ENCODE data around the gene SFSWAP.
"Not testable (repeated sequence)": the region's sequence is repeated elsewhere in the genome, so short reads cannot be mapped to it uniquely, and the experiment has no call there.

Gene SFSWAP

DNA sequence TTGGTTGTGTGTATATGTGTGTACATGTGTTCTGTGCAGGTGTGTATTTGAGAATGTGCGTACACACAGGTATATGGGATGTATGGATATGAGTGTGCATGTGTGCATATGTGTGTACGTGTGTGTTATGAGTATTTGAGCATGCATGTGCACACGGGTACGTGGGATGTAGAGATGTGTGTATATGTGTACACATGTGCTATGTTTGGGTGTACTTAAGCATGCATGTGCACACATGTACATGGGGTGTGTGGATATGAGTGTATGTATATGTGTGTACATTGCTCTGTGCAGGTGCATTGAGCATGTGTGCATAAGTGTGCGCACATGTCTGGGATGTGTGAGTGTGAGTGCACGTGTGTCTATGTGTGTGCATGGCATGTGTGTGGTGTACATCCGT lies 34.3 kb upstream of the SFSWAP start:
- no peak for TF ChIP-seq BACH2 (CRISPR knock-in tag; IDR thresholded peaks at IDR 0.05; ENCODE audit: borderline replicate concordance)
- no peak for TF ChIP-seq SNAI2 (CRISPR knock-in tag; IDR thresholded peaks at IDR 0.05)
- TF ChIP-seq ISL1 (CRISPR knock-in tag; IDR thresholded peaks at IDR 0.05), result no peak
- TF ChIP-seq ZNF8 (CRISPR knock-in tag; IDR thresholded peaks at IDR 0.05), result no peak
- no peak for TF ChIP-seq TCF4 (CRISPR knock-in tag; IDR thresholded peaks at IDR 0.05; ENCODE audit: borderline replicate concordance)
- TF ChIP-seq, protein P1, sequence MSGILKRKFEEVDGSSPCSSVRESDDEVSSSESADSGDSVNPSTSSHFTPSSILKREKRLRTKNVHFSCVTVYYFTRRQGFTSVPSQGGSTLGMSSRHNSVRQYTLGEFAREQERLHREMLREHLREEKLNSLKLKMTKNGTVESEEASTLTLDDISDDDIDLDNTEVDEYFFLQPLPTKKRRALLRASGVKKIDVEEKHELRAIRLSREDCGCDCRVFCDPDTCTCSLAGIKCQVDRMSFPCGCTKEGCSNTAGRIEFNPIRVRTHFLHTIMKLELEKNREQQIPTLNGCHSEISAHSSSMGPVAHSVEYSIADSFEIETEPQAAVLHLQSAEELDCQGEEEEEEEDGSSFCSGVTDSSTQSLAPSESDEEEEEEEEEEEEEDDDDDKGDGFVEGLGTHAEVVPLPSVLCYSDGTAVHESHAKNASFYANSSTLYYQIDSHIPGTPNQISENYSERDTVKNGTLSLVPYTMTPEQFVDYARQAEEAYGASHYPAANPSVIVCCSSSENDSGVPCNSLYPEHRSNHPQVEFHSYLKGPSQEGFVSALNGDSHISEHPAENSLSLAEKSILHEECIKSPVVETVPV (CRISPR knock-in tag; IDR thresholded peaks at IDR 0.05), result no peak
- TF ChIP-seq ZFP30 (CRISPR knock-in tag; IDR thresholded peaks at IDR 0.05), result no peak
- no peak for TF ChIP-seq TOX (CRISPR knock-in tag; IDR thresholded peaks at IDR 0.05; ENCODE audit: borderline replicate concordance)
- no peak for TF ChIP-seq ZNF565 (CRISPR knock-in tag; conservative IDR thresholded peaks at IDR 0.05; ENCODE audit: low read depth)
- no peak for TF ChIP-seq CSDC2 (CRISPR knock-in tag; IDR thresholded peaks at IDR 0.05)
- no peak for TF ChIP-seq OSR1 (CRISPR knock-in tag; IDR thresholded peaks at IDR 0.05)
- no peak for TF ChIP-seq ZC3H10 (CRISPR knock-in tag; IDR thresholded peaks at IDR 0.05)
- TF ChIP-seq GLIS3 (CRISPR knock-in tag; IDR thresholded peaks at IDR 0.05), result no peak
- ATAC-seq, result no peak

DNA sequence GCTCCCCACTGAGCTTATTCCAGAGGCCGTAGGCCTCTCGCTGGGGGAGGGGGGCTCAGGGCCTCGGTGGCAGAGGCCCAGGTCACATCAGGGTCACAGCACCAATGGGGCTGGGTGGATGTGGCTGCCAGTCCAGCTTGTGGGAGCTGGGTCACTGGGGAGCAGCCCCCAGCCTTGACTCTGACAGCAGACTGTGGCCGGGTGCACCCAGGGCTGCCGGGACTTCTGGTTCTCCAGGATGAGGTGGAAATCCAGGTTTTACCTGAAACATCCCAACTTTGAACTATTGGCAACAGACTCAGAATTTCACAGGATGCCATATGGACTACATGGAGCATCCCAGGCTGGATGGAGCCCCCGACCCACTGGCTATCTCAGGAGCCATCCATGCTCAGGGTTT lies 33.8 kb upstream of the SFSWAP start:
- not testable (repeated sequence) for ATAC-seq

DNA sequence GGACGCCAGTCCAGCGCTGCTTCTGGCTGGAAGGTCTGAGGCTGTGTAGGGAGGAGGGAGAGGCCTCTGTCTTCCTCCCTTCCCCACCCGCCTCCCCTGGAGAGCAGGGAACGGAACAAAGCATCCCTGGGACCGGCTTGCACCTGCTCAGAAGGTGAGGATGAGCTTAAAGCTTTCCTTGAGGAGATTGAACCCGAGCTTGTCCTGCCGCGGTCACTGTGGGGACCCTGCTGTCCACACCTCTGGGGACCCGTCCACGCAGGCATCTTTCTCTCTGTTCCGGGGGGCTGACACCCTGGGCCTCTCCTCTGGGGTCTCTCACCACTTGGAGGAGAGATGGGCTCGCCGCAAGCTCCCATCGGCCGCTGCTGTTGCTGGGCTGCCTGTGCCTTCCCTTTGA lies 33.2 kb upstream of the SFSWAP start:
- TF ChIP-seq ZFP30 (CRISPR knock-in tag; IDR thresholded peaks at IDR 0.05) (no peak), ARNTL (CRISPR knock-in tag; IDR thresholded peaks at IDR 0.05; ENCODE audit: borderline replicate concordance, low read depth) (no peak)
- TF ChIP-seq, protein P2, sequence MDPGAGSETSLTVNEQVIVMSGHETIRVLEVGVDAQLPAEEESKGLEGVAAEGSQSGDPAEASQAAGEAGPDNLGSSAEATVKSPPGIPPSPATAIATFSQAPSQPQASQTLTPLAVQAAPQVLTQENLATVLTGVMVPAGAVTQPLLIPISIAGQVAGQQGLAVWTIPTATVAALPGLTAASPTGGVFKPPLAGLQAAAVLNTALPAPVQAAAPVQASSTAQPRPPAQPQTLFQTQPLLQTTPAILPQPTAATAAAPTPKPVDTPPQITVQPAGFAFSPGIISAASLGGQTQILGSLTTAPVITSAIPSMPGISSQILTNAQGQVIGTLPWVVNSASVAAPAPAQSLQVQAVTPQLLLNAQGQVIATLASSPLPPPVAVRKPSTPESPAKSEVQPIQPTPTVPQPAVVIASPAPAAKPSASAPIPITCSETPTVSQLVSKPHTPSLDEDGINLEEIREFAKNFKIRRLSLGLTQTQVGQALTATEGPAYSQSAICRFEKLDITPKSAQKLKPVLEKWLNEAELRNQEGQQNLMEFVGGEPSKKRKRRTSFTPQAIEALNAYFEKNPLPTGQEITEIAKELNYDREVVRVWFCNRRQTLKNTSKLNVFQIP (CRISPR knock-in tag; IDR thresholded peaks at IDR 0.05; ENCODE audit: borderline replicate concordance, low read depth), result no peak
- no peak for ATAC-seq

DNA sequence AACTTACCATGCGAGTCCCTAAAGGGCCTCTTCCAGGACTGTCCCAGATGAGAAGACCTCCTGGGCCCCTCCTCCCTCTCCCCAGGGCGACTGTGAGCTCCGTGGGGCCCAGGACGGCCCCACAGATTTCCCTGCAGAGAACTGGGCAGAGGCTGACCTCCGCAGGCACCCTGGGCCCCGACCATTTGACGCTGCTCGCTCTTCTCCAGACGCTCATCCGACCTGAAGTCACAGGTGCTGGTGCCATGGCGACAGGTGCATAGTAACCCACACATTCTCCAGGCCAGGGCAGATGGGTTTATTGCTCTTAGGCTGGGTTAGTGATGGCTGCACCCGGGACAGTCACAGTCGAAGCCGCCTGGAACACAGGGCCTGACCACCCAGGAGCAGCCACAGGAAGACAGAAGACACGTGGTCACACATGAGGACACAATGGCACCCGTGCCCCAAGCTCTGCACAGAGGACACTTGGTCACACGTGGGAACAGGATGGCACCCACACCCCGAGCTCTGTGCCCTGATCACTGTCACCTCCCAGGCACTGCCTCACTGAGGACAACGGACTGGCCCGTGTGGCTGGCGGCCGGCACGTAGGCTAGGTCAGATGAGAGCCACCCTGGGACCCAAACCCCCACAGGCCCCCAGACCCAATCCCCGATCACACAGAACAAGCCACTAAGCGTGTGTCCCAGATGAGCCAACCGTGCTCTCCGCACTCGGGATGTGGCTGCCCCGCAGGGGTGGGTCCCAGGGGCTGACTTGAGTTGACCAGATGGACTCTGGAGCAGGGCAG lies 32.3 kb upstream of the SFSWAP start:
- not testable (repeated sequence) for ATAC-seq

DNA sequence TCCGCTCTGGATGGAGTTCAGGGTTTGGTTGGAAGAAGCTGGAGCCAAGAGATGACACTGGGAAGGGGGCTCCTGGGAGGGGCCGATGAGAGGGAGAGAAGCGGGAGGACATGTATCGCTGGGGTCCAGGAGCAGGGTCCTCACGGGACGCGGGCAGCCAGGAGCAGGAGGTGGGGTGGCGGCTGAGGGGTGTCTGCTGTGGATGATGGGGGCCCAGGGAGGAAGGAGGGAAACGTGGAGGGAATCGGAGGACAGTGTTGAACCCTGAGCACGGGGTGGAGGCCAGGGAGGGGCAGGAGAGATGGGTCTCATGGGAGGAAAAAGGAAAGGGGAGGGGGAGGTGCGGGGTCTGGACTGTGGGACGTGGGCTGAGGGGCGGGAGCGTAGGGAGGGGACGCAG lies 31.7 kb upstream of the SFSWAP start:
- ATAC-seq, result not testable (repeated sequence)

DNA sequence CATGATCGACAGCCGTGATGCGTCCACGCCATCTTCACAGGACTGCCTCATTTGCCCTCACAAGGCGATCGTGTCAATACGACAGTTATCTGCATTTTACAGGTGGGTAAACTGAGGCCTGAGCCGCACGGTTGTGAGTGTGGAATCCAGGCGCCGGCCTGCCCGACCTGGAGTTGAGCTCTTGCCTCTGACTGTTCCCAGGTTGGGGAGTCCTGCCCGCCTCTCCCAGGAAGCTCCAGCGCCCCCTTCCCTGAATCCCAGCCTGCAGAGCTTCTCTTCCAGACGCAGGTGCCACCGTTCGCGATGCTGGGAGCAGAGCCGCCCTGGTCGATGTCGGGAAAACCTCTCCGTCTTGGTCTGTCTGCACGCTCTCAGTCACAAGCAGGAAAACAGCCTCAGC lies 31.1 kb upstream of the SFSWAP start:
- not testable (repeated sequence) for ATAC-seq

DNA sequence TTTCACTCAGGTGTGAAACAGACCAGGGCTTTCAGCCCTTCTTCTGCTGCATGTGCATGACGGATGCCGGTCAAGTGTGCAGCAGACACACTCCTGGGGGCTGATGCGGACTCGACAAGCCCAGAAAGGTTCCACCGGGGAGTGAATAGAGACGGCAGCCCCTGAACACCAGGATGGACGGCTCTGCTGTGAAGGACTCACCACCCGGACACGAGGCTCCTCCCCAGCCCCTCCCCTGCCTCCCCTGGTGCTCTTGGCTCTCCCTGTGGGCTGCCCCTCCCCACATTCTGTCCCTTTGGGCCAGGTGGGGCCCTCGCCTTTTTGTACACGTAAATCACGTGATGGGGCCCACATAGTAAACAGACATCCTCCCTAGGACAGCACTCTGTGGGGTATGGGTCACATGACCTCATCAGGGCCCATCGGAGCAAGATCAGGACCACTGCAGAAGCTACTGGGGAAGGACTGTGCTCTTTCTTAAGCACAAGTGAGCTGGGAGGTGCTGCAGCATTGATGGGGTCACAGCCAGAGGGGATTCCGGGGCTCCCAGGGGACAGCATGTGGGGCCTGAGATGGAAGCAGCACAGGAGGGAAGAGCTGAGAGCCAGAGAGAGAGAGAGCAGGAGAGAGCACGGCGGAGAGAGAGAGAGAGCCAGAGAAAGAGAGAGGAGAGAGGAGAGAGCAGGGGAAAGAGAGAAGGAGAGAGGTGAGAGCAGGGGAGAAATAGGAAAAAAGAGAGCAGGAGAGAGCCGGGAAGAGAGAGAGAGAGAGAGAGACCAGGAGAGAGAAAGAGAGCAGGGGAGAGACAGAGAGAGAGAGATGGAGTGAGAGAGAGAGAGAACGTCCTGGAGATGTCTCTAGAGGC lies 30.3 kb upstream of the SFSWAP start:
- ATAC-seq, result not testable (repeated sequence)

DNA sequence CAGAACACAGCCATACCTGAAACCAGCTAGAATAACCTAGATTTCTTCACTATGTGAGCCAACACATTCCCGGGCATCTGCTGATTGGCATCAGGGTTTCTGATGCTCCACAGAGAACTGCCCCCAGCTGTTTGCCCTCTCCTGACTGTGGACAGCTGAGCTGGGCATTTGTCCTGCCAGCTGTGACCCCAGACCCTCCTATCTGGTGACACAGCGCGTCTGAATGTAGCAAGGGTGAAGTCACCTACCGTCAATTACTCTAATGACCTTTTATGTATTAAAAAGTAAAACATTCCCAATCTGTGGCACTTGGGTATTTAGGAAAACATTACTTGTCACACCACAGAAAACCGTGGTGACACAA lies 29.7 kb upstream of the SFSWAP start:
- no peak for ATAC-seq
- TF ChIP-seq, protein P3, sequence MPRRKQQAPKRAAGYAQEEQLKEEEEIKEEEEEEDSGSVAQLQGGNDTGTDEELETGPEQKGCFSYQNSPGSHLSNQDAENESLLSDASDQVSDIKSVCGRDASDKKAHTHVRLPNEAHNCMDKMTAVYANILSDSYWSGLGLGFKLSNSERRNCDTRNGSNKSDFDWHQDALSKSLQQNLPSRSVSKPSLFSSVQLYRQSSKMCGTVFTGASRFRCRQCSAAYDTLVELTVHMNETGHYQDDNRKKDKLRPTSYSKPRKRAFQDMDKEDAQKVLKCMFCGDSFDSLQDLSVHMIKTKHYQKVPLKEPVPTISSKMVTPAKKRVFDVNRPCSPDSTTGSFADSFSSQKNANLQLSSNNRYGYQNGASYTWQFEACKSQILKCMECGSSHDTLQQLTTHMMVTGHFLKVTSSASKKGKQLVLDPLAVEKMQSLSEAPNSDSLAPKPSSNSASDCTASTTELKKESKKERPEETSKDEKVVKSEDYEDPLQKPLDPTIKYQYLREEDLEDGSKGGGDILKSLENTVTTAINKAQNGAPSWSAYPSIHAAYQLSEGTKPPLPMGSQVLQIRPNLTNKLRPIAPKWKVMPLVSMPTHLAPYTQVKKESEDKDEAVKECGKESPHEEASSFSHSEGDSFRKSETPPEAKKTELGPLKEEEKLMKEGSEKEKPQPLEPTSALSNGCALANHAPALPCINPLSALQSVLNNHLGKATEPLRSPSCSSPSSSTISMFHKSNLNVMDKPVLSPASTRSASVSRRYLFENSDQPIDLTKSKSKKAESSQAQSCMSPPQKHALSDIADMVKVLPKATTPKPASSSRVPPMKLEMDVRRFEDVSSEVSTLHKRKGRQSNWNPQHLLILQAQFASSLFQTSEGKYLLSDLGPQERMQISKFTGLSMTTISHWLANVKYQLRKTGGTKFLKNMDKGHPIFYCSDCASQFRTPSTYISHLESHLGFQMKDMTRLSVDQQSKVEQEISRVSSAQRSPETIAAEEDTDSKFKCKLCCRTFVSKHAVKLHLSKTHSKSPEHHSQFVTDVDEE (CRISPR knock-in tag; IDR thresholded peaks at IDR 0.05), result no peak
- TF ChIP-seq SNAI2 (CRISPR knock-in tag; IDR thresholded peaks at IDR 0.05), result no peak
- TF ChIP-seq, protein P4, sequence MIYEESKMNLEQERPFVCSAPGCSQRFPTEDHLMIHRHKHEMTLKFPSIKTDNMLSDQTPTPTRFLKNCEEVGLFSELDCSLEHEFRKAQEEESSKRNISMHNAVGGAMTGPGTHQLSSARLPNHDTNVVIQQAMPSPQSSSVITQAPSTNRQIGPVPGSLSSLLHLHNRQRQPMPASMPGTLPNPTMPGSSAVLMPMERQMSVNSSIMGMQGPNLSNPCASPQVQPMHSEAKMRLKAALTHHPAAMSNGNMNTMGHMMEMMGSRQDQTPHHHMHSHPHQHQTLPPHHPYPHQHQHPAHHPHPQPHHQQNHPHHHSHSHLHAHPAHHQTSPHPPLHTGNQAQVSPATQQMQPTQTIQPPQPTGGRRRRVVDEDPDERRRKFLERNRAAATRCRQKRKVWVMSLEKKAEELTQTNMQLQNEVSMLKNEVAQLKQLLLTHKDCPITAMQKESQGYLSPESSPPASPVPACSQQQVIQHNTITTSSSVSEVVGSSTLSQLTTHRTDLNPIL (CRISPR knock-in tag; IDR thresholded peaks at IDR 0.05; ENCODE audit: low read depth), result no peak
- no peak for TF ChIP-seq TOX (CRISPR knock-in tag; IDR thresholded peaks at IDR 0.05; ENCODE audit: borderline replicate concordance)
- no peak for TF ChIP-seq PPARA (CRISPR knock-in tag; IDR thresholded peaks at IDR 0.05; ENCODE audit: borderline replicate concordance)
- no peak for TF ChIP-seq RARB (CRISPR knock-in tag; IDR thresholded peaks at IDR 0.05)
- no peak for TF ChIP-seq ZFP30 (CRISPR knock-in tag; IDR thresholded peaks at IDR 0.05)

DNA sequence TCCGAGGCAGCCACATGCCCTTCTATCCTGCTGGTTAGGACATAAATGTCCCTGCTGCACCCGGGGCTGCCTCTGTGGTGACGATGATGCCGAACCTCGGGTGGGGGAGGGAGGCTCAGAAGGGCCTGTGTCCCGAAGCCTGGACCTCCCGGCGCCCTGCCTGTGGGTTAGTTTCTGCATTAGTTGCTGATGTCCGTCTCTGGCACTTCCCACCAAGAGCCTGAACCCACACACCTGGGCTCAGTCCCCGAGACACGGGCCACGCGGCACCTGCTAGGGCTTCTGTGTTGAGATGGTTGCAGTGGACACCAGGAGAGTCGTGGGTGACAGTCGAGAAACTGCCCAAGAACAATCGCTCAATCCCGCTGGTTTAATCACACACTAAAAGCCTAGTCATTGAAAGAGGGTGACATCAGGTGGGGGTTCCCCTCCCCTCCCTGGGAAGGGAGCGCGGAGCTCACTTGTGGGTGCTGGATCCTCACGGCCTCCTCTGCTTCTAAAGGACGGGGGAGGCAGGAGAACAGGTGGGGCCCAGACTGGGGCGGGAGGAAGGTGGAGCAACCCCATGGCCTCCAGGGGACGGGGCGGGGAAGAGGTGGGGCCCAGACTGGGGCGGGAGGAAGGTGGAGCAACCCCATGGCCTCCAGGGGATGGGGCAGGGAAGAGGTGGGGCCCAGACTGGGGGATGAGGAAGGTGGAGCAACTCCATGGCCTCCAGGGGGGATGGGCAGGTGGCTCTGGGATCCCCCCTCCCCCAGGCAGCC lies 29.0 kb upstream of the SFSWAP start:
- ATAC-seq, result not testable (repeated sequence)

All from SK-N-SH treated with all-trans-retinoic acid at 6 μM for 48 hours (cell line).